NCI-H345 (cell line): ENCODE results near the gene SOBP.
"Not testable (repeated sequence)": the region's sequence is repeated elsewhere in the genome, so short reads cannot be mapped to it uniquely, and the experiment has no call there.

Experiments
- DNase-seq: peaks from one replicate; lab custom pipeline; 2025; lab: John Stamatoyannopoulos, UW

SOBP gene, protein sequence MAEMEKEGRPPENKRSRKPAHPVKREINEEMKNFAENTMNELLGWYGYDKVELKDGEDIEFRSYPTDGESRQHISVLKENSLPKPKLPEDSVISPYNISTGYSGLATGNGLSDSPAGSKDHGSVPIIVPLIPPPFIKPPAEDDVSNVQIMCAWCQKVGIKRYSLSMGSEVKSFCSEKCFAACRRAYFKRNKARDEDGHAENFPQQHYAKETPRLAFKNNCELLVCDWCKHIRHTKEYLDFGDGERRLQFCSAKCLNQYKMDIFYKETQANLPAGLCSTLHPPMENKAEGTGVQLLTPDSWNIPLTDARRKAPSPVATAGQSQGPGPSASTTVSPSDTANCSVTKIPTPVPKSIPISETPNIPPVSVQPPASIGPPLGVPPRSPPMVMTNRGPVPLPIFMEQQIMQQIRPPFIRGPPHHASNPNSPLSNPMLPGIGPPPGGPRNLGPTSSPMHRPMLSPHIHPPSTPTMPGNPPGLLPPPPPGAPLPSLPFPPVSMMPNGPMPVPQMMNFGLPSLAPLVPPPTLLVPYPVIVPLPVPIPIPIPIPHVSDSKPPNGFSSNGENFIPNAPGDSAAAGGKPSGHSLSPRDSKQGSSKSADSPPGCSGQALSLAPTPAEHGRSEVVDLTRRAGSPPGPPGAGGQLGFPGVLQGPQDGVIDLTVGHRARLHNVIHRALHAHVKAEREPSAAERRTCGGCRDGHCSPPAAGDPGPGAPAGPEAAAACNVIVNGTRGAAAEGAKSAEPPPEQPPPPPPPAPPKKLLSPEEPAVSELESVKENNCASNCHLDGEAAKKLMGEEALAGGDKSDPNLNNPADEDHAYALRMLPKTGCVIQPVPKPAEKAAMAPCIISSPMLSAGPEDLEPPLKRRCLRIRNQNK

DNA sequence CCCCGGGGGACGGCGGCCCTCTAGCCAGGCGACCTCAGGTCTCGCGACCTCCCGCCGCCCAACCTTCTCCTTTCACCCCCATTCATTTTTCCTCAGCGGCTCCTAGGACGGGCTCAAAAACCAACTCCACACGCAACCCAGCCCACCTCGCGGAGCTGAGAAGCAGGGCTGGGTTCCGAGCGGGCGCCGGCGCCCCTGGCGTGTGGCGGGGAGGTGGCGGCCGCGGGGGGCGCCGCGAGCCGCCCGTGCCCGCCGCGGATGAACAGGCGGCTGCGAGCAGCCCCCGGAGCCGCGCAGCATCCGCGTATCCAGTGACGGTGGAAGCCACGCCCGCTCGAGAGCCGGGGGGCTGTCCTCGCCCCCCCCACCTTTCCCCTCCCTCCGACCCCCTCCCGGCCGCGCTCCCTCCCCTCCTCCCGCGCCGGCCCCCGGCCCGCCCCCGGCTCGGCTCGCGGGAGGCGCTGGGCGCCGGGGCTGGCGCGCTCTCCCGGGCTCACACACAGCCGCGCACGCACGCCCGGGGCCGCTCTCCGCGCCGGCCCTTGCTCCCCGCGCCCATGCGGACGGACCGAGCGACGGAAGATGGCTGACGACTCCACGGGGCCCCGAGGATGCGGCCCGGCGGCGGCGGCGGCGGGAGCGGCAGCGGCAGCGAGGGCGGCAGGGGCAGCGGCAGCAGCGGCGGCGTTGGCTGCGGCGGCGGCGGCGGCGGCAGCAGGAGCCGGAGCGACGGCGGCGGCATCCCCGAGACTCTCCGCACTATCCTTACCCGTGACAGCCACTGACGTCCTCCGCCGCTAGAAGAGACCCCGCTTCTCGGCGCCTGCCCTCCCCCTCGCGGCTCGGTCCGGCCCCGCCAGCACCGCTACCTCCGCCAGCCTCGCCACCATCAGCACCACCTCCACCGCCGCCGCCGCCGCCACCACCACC is at the start of gene SOBP:
TSS of gene SOBP (plus strand) at position 482 of the 930 bp plus-strand sequence. CDS start 500 bp downstream, outside the sequence.
- DNase-seq = peak; percentile 84

DNA sequence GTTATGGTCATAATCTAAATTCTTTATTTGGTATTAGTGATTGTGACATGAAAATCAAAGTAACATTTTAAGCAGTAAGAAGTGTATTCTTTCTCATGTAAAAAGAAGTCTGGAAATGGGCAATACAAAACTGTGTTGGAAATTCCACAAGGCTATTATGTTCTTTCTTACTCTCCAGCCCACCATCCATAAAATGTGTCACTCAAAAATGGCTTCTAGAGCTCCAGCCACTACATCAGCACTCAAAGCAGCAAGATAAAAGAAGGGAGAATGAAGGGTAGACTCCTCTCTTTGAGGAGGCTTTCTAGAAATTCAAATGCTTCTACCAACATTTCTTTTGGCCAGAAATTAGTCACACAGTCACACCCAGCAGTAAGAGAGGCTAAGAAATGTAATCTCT is 49.0 kb upstream of the SOBP start:
- DNase-seq = no peak

DNA sequence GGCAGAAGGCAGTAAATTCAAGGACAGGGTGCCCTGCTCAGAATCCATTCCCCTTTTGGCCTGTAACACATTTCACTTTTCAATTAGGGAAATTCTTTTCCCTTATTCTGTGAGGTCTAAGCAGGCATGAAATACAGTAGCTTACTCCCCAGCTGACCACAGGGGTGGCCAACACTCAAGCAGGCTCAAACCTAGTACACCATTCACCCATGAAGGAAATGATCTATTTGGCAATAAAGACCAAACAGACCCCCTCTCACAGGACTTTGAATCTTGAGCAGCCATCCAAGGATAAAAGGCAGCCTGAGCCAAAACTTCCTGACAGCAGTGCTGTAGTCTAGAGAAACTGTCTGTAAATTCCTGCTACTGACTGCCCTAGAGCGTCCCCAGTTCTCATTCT is 48.2 kb upstream of the SOBP start:
- no peak for DNase-seq

DNA sequence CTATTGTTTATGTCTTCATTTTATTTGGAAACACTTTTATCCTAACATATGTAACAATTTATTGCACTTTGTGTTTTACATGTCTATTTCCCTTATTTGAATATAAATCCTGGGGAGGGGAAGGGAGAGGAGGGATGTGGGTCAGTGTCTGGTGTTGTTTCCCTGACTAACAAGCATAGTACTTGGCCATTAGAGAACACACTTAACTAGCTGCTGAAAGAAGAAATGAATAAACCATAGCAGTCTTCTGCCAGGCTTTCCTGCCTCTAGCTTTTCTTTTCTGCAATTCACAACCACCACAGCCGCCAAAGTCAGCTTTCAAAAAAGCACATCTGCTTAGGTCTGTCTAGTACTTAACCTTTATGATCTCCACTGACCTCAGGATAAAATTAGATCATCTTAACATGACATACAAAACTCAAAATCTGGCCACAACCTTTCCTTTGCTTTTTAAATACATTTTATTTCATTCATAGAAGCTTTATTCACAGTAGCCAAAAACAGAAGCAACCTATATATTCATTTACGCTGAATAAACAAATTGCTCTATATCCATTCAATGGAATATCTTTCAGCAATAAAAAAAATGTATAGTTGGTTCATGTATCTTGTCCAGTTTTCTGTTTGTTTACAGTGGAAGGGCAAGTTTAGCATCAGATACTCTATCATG is 46.8 kb upstream of the SOBP start:
- no peak for DNase-seq

DNA sequence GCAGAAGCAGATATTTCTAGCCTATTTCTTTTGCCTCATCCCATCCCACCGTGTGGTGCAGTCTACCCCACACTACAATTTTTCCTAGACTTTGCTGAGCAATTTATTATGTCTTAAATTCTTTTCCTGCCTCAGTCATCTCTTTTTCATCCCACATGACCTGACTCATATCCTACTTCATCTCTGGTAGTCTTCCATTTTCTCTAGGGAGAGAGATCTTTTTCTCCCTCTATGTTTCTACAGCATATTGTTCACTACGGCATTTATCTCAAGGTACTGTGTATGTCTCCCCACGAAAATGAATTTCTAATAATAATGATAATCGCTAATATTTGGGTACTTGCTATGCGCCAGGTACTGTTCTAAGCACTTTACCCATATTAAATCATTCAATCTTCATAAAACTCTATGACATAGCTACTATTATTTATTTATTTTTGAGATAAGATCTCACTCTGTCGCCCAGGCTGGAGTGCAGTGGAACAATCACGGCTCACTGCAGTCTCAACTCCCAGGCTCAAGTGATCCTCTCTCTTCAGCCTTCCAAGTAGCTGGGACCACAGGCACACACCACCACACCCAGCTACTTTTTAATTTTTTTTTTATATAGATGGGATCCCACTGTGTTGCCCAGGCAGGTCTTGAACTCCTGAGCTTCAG is 46.2 kb upstream of the SOBP start:
- no peak for DNase-seq

DNA sequence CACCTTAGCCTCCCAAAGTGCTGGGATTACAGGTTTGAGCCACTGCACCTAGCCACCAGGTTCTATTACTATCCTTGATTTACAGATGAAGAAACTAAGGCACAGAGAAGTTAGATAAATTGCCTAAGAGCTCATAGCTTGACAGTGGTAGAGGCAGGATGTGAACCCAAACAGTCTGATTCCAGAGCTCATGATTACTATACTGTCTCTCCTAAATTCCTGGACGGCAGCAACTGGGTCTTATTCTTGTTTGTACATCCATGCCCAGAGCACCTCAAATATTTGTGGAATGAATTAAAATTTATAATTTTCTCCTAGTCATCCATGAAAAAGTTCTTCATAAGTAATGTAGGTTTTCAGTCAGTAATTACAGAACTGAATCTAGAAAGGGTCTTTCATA is 45.6 kb upstream of the SOBP start:
- no peak for DNase-seq

DNA sequence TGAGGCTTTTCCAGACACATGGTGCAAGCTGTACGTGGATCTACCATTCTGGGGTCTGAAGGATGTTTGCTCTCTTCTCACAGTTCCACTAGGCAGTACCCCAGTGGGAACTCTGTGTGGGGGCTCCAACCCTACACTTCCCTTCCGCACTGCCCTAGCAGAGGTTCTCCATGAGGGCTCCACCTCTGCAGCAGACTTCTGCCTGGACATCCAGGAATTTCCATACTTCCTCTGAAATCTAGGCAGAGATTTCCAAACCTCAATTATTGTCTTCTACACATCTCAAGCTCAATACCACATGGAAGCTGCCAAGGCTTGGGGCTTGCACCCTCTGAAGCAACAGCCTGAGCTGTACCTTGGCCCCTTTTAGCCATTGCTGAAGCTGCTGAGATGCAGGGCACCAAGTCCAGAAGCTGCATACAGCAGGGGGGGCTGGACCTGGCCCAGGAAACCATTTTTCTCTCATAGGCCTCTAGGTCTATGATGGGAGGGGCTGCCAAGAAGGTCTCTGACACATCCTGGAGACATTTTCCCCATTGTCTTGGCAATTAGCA is 42.2 kb upstream of the SOBP start:
- no peak for DNase-seq

DNA sequence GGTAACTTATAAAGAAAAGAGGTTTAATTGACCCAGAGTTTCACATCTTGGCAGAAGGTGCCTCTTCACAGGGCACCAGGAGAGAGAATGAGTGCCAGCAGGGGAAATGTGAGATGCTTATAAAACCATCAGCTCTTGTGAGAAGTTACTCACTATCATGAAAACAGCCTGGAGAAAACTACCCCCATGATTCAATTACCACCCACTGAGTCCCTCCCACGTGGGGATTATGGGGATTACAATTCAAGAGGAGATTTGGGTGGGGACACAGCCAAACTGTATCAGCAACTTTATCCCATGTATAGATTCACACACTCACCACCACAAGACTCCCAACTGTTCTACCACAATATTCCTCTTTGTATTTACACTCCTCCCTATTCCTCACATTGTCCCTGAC is 41.1 kb upstream of the SOBP start:
- DNase-seq = no peak

DNA sequence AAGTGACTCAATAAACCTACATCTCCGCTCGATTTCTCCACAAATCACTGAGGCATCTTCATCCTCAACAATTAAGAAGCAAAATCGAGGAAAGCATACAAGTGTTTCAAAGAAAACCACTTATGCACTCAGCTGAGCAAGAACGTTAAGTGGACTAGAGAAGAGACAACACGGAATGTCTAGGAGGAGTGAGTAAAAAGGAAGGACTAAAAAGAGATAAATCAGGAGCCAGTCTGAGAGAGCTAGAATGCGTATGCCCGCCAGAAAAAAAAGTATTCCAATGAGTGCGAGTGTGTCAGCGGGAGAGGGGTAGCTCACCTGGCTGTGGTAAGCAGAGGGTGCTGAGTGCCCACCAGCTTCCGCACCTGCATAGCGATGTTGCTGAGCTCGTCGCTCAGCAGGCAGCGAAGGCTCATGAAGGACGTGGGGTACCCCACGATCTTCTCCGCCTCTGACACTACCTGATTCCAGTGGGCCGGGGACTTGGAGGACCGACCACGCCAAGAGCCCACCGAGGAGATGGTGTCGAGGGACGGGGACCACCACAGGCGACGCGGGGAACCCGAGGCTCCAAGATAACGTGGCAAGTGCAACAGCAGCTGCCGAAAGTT is 31.1 kb upstream of the SOBP start:
- peak; percentile 40 for DNase-seq

DNA sequence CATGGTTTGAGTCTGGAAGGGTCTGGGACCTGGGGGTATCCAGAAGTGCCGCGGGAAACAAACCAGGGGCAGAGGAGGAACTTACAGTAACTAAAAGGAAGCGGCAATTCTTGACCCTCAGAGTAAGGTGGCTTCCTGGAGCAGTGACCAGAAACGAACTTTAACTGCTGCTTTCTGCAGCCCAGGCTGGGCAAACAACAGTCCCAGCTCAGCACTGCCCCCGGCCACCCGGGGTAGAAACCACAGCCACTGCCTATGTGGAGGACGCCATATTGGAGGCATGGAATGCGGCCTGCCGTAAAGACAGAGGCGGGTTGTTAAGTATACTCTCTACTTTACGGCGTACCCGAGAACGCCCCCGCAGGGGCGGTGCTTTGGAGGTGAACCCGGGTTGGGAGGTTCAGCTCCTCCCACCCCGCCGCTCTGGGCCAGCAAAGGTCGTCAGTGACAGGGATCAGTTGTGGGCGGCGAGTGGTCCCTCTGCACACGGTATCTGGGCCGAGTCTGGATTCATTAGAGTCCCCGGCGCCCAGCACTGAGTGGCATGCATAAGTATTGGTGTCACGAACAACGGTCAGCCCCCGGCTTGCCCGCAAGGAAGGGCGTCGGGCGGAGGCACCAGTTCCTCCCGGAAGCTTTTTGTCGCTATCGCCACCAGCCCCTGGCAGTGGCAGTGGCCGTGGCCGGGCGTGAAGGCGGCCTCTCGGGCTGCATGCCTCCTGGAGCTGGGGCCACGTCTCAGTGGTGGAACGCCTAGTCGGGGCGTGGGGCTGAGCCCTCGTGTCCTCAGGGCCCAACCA is 30.4 kb upstream of the SOBP start, which contains the start of gene PDSS2:
TSS of gene PDSS2 (minus strand) at position 282 of the 800 bp plus-strand sequence. CDS start at position 3, 279 bp downstream.
- DNase-seq = peak; percentile 98

DNA sequence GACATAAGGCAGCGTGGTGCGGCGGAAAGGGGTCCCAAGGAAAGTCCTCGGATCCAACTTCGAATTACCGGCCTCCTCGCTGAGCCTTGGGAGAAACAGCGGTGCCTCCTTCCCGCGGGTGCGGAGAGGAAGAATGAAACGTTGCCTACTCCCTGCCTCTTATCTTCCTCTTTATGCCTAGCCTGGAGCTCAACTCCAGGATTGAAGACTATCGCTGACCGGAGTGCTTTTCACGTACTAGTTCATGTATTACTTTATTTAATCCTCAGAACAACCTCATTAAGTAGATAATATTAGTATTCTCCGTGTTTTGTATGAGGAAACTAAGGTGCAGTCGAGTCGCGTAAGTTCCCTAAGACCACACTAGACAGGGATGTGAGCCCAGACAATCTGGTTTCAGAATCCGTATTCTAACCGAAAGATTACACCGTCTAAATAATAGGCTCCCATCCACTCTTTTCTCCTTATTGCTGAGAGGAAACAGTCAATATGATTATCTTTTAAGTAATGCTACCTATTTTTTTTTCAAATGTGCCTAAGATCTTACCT is 29.8 kb upstream of the SOBP start:
- DNase-seq = no peak

DNA sequence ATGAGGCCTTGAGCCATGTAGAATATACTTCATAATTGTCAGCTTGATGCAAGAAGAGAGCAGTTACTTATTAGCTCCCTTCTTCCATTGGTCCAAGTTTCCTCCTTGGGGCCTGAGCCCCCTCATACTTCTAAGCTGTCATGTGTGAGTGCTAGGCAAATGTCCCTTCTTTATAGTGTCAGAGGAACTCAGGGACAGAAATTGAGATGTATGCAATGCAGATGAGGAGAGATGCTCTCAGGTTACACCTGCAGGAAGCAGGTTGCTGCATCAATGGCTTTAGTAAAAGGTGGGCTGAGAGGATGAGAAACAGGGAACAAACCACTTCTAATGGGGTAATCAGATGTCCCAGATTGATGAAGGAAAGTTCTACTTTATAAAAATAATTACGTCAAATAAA is 23.9 kb upstream of the SOBP start:
- DNase-seq = no peak

DNA sequence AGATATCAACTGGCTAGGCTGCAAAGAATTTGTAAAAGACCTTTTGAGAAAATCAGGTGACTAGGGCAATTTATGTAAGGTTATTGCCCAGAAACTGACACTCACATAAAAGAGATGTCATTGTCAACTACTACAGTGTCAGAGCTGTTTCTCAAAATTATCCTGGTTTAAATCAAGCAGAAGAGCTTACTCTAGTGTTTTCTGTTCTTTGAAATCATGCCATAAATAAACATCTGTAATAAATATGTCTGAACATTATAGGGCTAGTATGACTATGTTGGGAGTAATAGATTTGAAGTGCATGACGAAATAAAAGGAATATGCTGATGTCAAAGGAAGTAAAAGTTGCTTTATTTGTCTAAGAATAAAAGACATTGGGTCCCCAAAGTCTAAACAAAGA is 19.6 kb upstream of the SOBP start:
- no peak for DNase-seq

DNA sequence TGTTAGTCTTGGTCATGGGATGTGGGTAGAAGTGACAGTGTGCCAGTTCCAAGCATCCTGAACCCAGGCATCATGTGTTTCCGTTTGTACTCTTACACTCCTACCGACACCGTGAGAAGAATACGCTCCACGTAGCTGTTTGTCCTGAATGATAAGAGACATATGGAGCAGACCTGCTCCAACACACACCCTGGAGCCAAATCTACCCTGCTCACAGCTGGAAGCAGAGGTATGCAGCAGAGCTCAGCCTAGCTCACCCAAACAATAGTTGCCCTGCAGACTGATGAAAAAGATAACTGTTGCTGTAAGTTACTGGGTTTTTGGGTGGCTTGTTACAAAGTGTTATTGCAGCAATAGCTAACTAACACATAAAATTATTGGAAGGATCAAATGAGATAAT is 16.3 kb upstream of the SOBP start:
- DNase-seq = no peak

DNA sequence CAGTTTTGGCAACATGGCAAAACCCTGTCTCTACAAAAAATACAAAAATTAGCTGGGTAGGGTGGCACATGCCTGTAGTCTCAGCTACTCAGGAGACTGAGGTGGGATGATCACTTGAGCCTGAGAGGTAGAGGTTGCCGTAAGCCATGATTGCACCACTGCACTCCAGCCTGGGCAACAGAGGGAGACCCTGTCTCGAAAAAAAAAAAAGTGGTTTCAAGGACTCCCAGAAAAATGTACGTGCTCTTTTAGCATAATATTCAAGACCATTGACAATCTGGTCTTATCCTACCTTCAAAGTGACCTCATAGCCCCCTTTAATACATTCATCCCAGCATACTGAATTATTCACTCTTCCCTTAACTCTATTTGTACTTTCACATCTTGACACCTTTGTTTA is 14.6 kb upstream of the SOBP start:
- DNase-seq = not testable (repeated sequence)

DNA sequence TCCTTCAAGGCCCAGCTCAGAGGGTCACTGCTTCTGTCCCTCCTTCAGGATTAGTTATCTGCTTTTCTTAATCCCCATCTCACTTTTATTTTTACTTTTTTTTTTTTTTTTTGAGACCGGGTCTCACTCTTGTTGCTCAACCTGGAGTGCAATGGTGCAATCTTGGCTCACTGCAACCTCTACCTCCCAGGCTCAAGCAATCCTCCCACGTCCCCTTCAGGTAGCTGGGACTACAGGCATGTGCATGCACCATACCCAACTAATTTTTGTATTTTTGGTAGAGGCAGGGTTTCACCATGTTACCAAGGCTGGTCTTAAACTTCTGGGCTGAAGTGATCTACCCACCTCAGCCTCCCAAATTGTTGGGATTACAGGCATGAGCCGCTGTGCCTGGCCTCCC is 14.1 kb upstream of the SOBP start:
- not testable (repeated sequence) for DNase-seq

DNA sequence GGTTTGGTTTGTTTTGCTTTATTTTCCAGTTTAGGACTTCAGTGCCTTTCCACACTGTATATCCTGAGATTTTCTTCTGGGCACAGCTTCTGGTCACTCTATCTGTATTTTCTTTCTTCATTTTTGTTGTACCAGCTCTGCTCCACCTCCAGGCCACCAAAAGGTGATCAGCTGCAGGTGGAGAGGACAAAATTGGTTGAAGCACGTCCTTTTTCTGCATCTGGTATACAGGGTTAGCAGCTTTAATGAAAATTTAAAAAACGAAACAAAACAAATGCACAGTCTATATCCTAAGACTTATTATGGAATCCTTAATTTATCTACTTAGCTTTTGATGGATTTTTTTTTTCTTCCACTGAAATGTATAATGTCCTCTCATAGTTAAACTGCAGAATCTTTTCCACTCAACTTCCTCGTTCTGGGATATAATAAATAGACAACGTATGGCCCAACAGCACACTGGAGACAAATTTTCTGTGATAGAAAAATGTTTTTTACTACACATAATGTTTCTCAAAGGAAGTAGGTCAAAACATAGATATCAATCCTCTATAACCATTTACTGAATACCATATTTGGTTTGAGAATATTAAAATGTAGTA is 10.7 kb upstream of the SOBP start:
- DNase-seq = no peak

DNA sequence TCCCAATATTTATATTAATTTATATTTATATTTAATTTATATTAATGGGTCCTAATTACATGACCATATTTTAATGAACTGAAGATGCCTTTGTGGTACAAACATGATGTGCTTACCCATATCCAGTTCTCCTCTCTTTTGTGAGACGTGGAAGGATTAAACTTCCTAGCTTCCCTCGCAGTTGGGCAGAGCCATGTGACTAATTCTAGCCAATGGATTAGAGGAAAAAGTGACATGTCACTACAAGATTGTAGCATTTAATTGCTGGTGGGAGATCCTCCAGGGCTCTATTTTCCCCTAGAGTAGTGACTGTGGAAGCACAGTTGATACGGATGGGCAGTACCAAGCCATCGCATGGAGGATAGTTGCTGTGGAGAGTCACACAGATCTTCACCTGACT is 4.8 kb upstream of the SOBP start:
- DNase-seq = no peak
